K562 (cell line): ENCODE data around the gene C12orf60. TPM values are rescaled to one million over a fixed set of nuclear protein-coding genes. Genes with fewer than 3 reads are reported as not detected.

Source experiments
- ATAC-seq: fragments of 200-7000 bp; cut with Tn5 transposase; 3 replicates; pipeline ENCODE4 v1.9.1; 2020; ENCODE audit warnings: moderate library complexity
- BruUV-seq: library from RNA; stranded (reverse); fragments of 400-500 nt; replicated peaks from 2 replicates; lab custom pipeline; 2021; lab: Mats Ljungman, UMichigan
- CTCF ChIA-PET: fragments of 300-600 bp; formaldehyde crosslinking; extraction: SDS; loops from one replicate; lab custom pipeline; 2021; ENCODE audit warnings: low intra/inter-chr PET ratio; lab: Yijun Ruan, JAX
- POLR2A ChIA-PET: fragments of 300-600, 350-650 bp; sonication (Branson Sonifier 250); formaldehyde crosslinking; extraction: SDS; loops from one replicate; lab custom pipeline; 2021; ENCODE audit warnings: antibody characterized with exemption, inconsistent platforms; lab: Yijun Ruan, JAX
- DNase-seq, 4 experiments: peaks; one replicate each; pipeline versions ENCODE4 v3.0.0 to v3.0.0-alpha.2; 2011 to 2018; ENCODE audit warnings: low spot score in 3 of 4, mixed read lengths in 3 of 4; ENCODE audit errors: extremely low read depth in 1 of 4
- FAIRE-seq: peaks from 2 replicates; lab custom pipeline; 2011; peaks lifted over from hg19 to GRCh38; lab: Jason Lieb, UNC
- H2AFZ ChIP-seq: 2 replicates; pipeline ENCODE4 v1.6.0; 2011; ENCODE audit warnings: low read depth, low read length, control low read depth, inconsistent platforms
- H3K27ac ChIP-seq: fragments of 200-600 bp; 3 replicates; pipeline ENCODE4 v1.8.0; 2011; ENCODE audit warnings: low read depth, mild to moderate bottlenecking, control low read depth, inconsistent platforms, low read length, moderate library complexity, mixed read lengths; ENCODE audit errors: extremely low read depth
- H3K27me3 ChIP-seq, 2 experiments: fragments of 300-600 bp in 1 of 2; 2 replicates in 1 of 2; 3 replicates in 1 of 2; pipeline versions ENCODE4 v1.6.0 to v1.8.0; 2011; ENCODE audit warnings: inconsistent platforms in 2 of 2, low read length in 2 of 2, mild to moderate bottlenecking in 1 of 2, mixed read lengths in 1 of 2, moderate library complexity in 1 of 2; ENCODE audit not compliant: control insufficient read depth in 2 of 2, insufficient read depth in 2 of 2
- H3K36me3 ChIP-seq: fragments of 300-600 bp; 3 replicates; pipeline ENCODE4 v1.8.0; 2011; ENCODE audit warnings: mild to moderate bottlenecking, low read length, inconsistent platforms; ENCODE audit not compliant: control insufficient read depth, insufficient read depth
- H3K4me1 ChIP-seq, 2 experiments: fragments of 200-600 bp in 1 of 2; replicated peaks in 1 of 2; 2 replicates in 1 of 2; 3 replicates in 1 of 2; pipeline versions ENCODE4 v1.5.1 to v1.8.0; 2011; ENCODE audit warnings: inconsistent platforms in 2 of 2, low read length in 2 of 2, mild to moderate bottlenecking in 1 of 2, mixed read lengths in 1 of 2, moderate library complexity in 1 of 2; ENCODE audit not compliant: control insufficient read depth in 2 of 2, insufficient read depth in 2 of 2
- H3K4me2 ChIP-seq: 2 replicates; pipeline ENCODE4 v1.6.1; 2011; ENCODE audit warnings: low read length, control low read depth, inconsistent platforms, mixed read lengths; ENCODE audit not compliant: insufficient read depth
- H3K4me3 ChIP-seq: fragments of 200-600 bp; sonication (generic), shearing (Covaris generic); 2 replicates; pipeline ENCODE4 v1.5.1; 2016; ENCODE audit warnings: control low read depth, inconsistent platforms
- H3K79me2 ChIP-seq: fragments of 200-600 bp; 3 replicates; pipeline ENCODE4 v1.8.0; 2011; ENCODE audit warnings: low read length, inconsistent platforms; ENCODE audit not compliant: control insufficient read depth, insufficient read depth
- H3K9ac ChIP-seq, 2 experiments: 2 replicates each; pipeline versions ENCODE4 v1.6.0 to v1.6.1; 2011; ENCODE audit warnings: low read depth in 2 of 2, low read length in 2 of 2, control low read depth in 1 of 2, inconsistent platforms in 1 of 2, mild to moderate bottlenecking in 1 of 2, mixed read lengths in 1 of 2; ENCODE audit not compliant: insufficient read depth in 1 of 2
- H3K9me1 ChIP-seq: one replicate; pipeline ENCODE4 v1.6.0; 2011; ENCODE audit warnings: inconsistent platforms, mild to moderate bottlenecking, low read length, moderate library complexity; ENCODE audit not compliant: control insufficient read depth, insufficient read depth
- H3K9me3 ChIP-seq: replicated peaks from 2 replicates; pipeline ENCODE4 v1.5.1; 2011; ENCODE audit warnings: low read depth, low read length, inconsistent platforms; ENCODE audit not compliant: control insufficient read depth, insufficient read depth
- H4K20me1 ChIP-seq: replicated peaks from 2 replicates; pipeline ENCODE4 v1.6.1; 2011; ENCODE audit warnings: low read length, inconsistent platforms, mixed read lengths; ENCODE audit not compliant: control insufficient read depth, insufficient read depth
- CBX3 ChIP-seq, 2 experiments: IDR thresholded peaks; 1 replicate in 1 of 2; 2 replicates in 1 of 2; pipeline ENCODE4 v1.6.1; 2012; ENCODE audit warnings: inconsistent platforms in 2 of 2, low read length in 2 of 2, borderline replicate concordance in 1 of 2, control low read depth in 1 of 2
- CEBPB ChIP-seq: fragments of 450-650 bp; IDR thresholded peaks from 2 replicates; pipeline ENCODE4 v1.6.1; 2016; ENCODE audit warnings: missing genetic modification characterization, missing compliant biosample characterization
- ETS2 ChIP-seq: IDR thresholded peaks from 2 replicates; pipeline ENCODE4 v1.6.1; 2016; ENCODE audit warnings: borderline replicate concordance, missing genetic modification characterization, mild to moderate bottlenecking, moderate library complexity, missing compliant biosample characterization; ENCODE audit not compliant: poor library complexity, severe bottlenecking
- MYBL2 ChIP-seq, 2 experiments: fragments of 450-650 bp in 1 of 2; sonication (generic) in 1 of 2; formaldehyde crosslinking in 1 of 2; IDR thresholded peaks; 2 replicates each; pipeline versions ENCODE4 v1.6.1 to v1.8.1; 2017 to 2022; ENCODE audit warnings: borderline replicate concordance in 1 of 2, inconsistent platforms in 1 of 2, low read depth in 1 of 2, mild to moderate bottlenecking in 1 of 2, missing genetic modification reagents in 1 of 2, moderate library complexity in 1 of 2
- NCOA2 ChIP-seq, 2 experiments: fragments of 450-650 bp; IDR thresholded peaks; 2 replicates each; pipeline ENCODE4 v1.6.1; 2018; ENCODE audit warnings: mild to moderate bottlenecking in 2 of 2, moderate library complexity in 1 of 2; ENCODE audit not compliant: partially characterized antibody in 2 of 2
- RFX5 ChIP-seq: IDR thresholded peaks from 2 replicates; pipeline ENCODE4 v1.6.1; 2011; ENCODE audit warnings: low read depth, mild to moderate bottlenecking, improper control_type of control experiment, low read length
- SNRNP70 ChIP-seq: fragments of 200-400 bp; formaldehyde crosslinking; optimal IDR thresholded peaks from 2 replicates; pipeline ENCODE3; 2017; ENCODE audit warnings: low read depth, low read length
- SRSF7 ChIP-seq: fragments of 200-400 bp; formaldehyde crosslinking; optimal IDR thresholded peaks from 2 replicates; pipeline ENCODE3; 2017; ENCODE audit warnings: mild to moderate bottlenecking, low read depth, low read length
- U2AF2 ChIP-seq: fragments of 200-400 bp; formaldehyde crosslinking; optimal IDR thresholded peaks from 2 replicates; pipeline ENCODE3; 2017; ENCODE audit warnings: low read depth, mild to moderate bottlenecking, low read length
- ZNF57 ChIP-seq: fragments of 450-650 bp; formaldehyde crosslinking; IDR thresholded peaks from 2 replicates; pipeline ENCODE4 v1.4.0; 2020; ENCODE audit warnings: mild to moderate bottlenecking, moderate library complexity
- in situ Hi-C: fragments of 300-500 bp; cut with MboI; formaldehyde crosslinking; loops from 4 replicates; pipeline ENCODE4 v1.15.0; 2018; ENCODE audit warnings: inconsistent platforms, mixed read lengths
- intact Hi-C: fragments of 100-400 bp; cut with micrococcal nuclease; formaldehyde crosslinking; loops from 2 replicates; pipeline ENCODE4 v1.14.2; 2022
- polyA plus RNA-seq, 8 experiments: library from polyadenylated mRNA; depleted of rRNA in 4 of 8; stranded (reverse) in 5 of 8; unstranded in 3 of 8; fragments of >200 nt; fragmentation: Nextera tagmentation in 2 of 8; fragmentation: Illumina TruSeq in 1 of 8; extraction: Ambion mirVana in 2 of 8; extraction: Trizol in 1 of 8; gene quantifications; 2 replicates each; pipeline versions ENCODE4 v1.2.1 to v1.2.3, GENCODE V29; 2011 to 2014; ENCODE audit warnings: inconsistent platforms in 1 of 8, missing spikeins in 1 of 8
- total RNA-seq, 7 experiments: library from RNA; depleted of rRNA in 6 of 7; stranded (reverse); fragments of >200 nt in 6 of 7; fragmentation: Illumina TruSeq in 2 of 7; extraction: Trizol in 2 of 7; gene quantifications; 2 replicates each; pipeline versions ENCODE4 v1.2.1 to v1.2.3, GENCODE V29; 2011 to 2021; ENCODE audit warnings: low replicate concordance in 1 of 7
- TF ChIP-seq, protein P1 (sequence below): fragments of 250-450 bp; sonication (Bioruptor Pico); IDR thresholded peaks from 2 replicates; pipeline ENCODE4 v1.5.0; 2020; ENCODE audit warnings: mild to moderate bottlenecking
- TF ChIP-seq, protein P2 (sequence below): fragments of 200-800 bp; sonication (Bioruptor generic); IDR thresholded peaks from 2 replicates; pipeline ENCODE4 v1.6.1; 2017; ENCODE audit warnings: missing genetic modification characterization, missing compliant biosample characterization

Gene C12orf60
- total and polyA plus RNA-seq, 9 of the 15 experiments (the other 6 are each of a cell fraction or from before 2014, with no cell fraction given): 0.41 to 4.4 (median 2.5) TPM

- TF ChIP-seq MYBL2 (IDR thresholded peaks at IDR 0.05; ENCODE audit: low read depth) (no peak), MYBL2 (CRISPR knock-in tag; IDR thresholded peaks at IDR 0.05; ENCODE audit: borderline replicate concordance) (no peak), U2AF2 (no peak), RFX5 (no peak), SRSF7 (no peak)
- TF ChIP-seq, protein P1, sequence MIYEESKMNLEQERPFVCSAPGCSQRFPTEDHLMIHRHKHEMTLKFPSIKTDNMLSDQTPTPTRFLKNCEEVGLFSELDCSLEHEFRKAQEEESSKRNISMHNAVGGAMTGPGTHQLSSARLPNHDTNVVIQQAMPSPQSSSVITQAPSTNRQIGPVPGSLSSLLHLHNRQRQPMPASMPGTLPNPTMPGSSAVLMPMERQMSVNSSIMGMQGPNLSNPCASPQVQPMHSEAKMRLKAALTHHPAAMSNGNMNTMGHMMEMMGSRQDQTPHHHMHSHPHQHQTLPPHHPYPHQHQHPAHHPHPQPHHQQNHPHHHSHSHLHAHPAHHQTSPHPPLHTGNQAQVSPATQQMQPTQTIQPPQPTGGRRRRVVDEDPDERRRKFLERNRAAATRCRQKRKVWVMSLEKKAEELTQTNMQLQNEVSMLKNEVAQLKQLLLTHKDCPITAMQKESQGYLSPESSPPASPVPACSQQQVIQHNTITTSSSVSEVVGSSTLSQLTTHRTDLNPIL (CRISPR knock-in tag): no peak
Measured at GRCh38 chr12:14781563-14781962, 21.9 kb upstream of the C12orf60 start (continued).

GRCh38 chr12:14782756-14783155 lies 20.7 kb upstream of the C12orf60 start:
- BruUV-seq: no TSS peak
- no peaks in the 10 kb centered on the region for H3K4me1 ChIP-seq
- intact Hi-C loops: no loop called here
- DNase-seq (no peak), ATAC-seq (no peak), FAIRE-seq (no peak)
- TF ChIP-seq, protein P2, sequence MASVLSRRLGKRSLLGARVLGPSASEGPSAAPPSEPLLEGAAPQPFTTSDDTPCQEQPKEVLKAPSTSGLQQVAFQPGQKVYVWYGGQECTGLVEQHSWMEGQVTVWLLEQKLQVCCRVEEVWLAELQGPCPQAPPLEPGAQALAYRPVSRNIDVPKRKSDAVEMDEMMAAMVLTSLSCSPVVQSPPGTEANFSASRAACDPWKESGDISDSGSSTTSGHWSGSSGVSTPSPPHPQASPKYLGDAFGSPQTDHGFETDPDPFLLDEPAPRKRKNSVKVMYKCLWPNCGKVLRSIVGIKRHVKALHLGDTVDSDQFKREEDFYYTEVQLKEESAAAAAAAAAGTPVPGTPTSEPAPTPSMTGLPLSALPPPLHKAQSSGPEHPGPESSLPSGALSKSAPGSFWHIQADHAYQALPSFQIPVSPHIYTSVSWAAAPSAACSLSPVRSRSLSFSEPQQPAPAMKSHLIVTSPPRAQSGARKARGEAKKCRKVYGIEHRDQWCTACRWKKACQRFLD (CRISPR knock-in tag): no peak
- no peak for TF ChIP-seq SNRNP70
- TF ChIP-seq CBX3 (IDR thresholded peaks at IDR 0.05; ENCODE audit: borderline replicate concordance in 1 of 2, low read length in 2 of 2): no peak
- TF ChIP-seq NCOA2 (IDR thresholded peaks at IDR 0.05; ENCODE audit: partially characterized antibody in 2 of 2): no peak
- TF ChIP-seq ETS2 (tag): no peak
- no peak for TF ChIP-seq ZNF57 (CRISPR knock-in tag)
- no peak for TF ChIP-seq CEBPB
- in situ Hi-C loops: no loop called here
- no peak overlapping the region for H3K4me2 ChIP-seq
- no peak overlapping the region for H2AFZ ChIP-seq
- H3K27ac ChIP-seq: no peak overlapping the region
- H3K27me3 ChIP-seq: no peaks in the 10 kb centered on the region; a peak in 1 of 5 replicates
- no peaks in the 10 kb centered on the region for H4K20me1 ChIP-seq
- peaks cover 21% of the 10 kb centered on the region; the same call in 2 of the 3 replicates for H3K36me3 ChIP-seq
- no peak overlapping the region for H3K4me3 ChIP-seq
- no peak overlapping the region for H3K9ac ChIP-seq
- CTCF ChIA-PET: no interaction called here
- POLR2A ChIA-PET: interaction anchor here (1.2 to 2.1 kb wide), 3 partner anchors 10 to 20 kb away, joined by 4 to 5 read pairs (median 5); no protein-coding TSS in a partner anchor
- H3K79me2 ChIP-seq: no peaks in the 10 kb centered on the region
- no peaks in the 10 kb centered on the region for H3K9me3 ChIP-seq
- no peaks in the 10 kb centered on the region for H3K9me1 ChIP-seq
